Naive thymus-derived CD4-positive, alpha-beta T cell (primary cell): ENCODE measurements around the gene GABRB3. TPM values are rescaled to one million over a fixed set of nuclear protein-coding genes. Genes with fewer than 3 reads are reported as not detected.
A peak's percentile ranks its signal among the peaks of the same experiment; 100 is the strongest.

Experiments
- ATAC-seq: fragments of 150-1000 bp; cut with Tn5 transposase; 2 replicates; pipeline ENCODE4 v1.10.0; 2021; ENCODE audit warnings: mild to moderate bottlenecking, moderate library complexity
- CTCF ChIA-PET: fragments of 350-600 bp; sonication (Branson Sonifier 250); formaldehyde crosslinking; loops from one replicate; lab custom pipeline; 2021; ENCODE audit warnings: antibody characterized with exemption; lab: Charles Lee
- POLR2A ChIA-PET: fragments of 350-600 bp; sonication (Branson Sonifier 250); formaldehyde crosslinking; loops from one replicate; lab custom pipeline; 2021; ENCODE audit warnings: antibody characterized with exemption, inconsistent platforms; lab: Charles Lee
- DNase-seq, 9 donors: peaks; one replicate each; pipeline versions ENCODE4 v3.0.0 to v3.0.0-alpha.2; 2020 to 2022; ENCODE audit warnings: mixed read lengths in 1 of 9
- H3K27ac ChIP-seq: one replicate; pipeline ENCODE4 v1.7.0; 2013; ENCODE audit warnings: mild to moderate bottlenecking, low read depth, low read length, moderate library complexity
- H3K27me3 ChIP-seq, 2 donors: one replicate each; pipeline ENCODE4 v1.7.0; 2013; ENCODE audit warnings: low read length in 2 of 2, mild to moderate bottlenecking in 2 of 2, moderate library complexity in 2 of 2; ENCODE audit not compliant: control insufficient read depth in 2 of 2, insufficient read depth in 2 of 2
- H3K36me3 ChIP-seq, 3 experiments: 1 replicate in 2 of 3; 2 replicates in 1 of 3; pipeline ENCODE4 v1.7.0; 2013; ENCODE audit warnings: low read length in 3 of 3, mild to moderate bottlenecking in 3 of 3, moderate library complexity in 1 of 3; ENCODE audit not compliant: insufficient read depth in 3 of 3, control insufficient read depth in 2 of 3
- H3K4me1 ChIP-seq, 2 donors: one replicate each; pipeline ENCODE4 v1.7.0; 2013; ENCODE audit warnings: low read length in 2 of 2, mild to moderate bottlenecking in 2 of 2, moderate library complexity in 1 of 2; ENCODE audit not compliant: control insufficient read depth in 2 of 2, insufficient read depth in 2 of 2
- H3K4me3 ChIP-seq: 2 replicates; pipeline ENCODE4 v1.7.0; 2013; ENCODE audit warnings: mild to moderate bottlenecking, low read length
- H3K9me3 ChIP-seq, 3 experiments: 1 replicate in 2 of 3; 2 replicates in 1 of 3; pipeline ENCODE4 v1.7.0; 2013; ENCODE audit warnings: low read length in 3 of 3; ENCODE audit not compliant: control insufficient read depth in 2 of 3
- H3K27ac Mint-ChIP-seq, 9 donors: one replicate each; pipeline ENCODE4 v1.8.0; 2020 to 2022; ENCODE audit warnings: mixed read lengths in 9 of 9, mild to moderate bottlenecking in 8 of 9, moderate library complexity in 5 of 9, inconsistent platforms in 2 of 9
- H3K27me3 Mint-ChIP-seq, 5 donors: one replicate each; pipeline ENCODE4 v1.8.0; 2021 to 2022; ENCODE audit warnings: mixed read lengths in 5 of 5, mild to moderate bottlenecking in 1 of 5
- H3K36me3 Mint-ChIP-seq, 5 donors: one replicate each; pipeline ENCODE4 v1.8.0; 2020 to 2022; ENCODE audit warnings: mixed read lengths in 5 of 5, mild to moderate bottlenecking in 3 of 5, inconsistent platforms in 1 of 5
- H3K4me1 Mint-ChIP-seq, 7 donors: one replicate each; pipeline ENCODE4 v1.8.0; 2020 to 2022; ENCODE audit warnings: mixed read lengths in 7 of 7, mild to moderate bottlenecking in 3 of 7, inconsistent platforms in 1 of 7
- H3K4me3 Mint-ChIP-seq, 10 donors: one replicate each; pipeline ENCODE4 v1.8.0; 2020 to 2022; ENCODE audit warnings: mild to moderate bottlenecking in 10 of 10, mixed read lengths in 10 of 10, moderate library complexity in 6 of 10, inconsistent platforms in 2 of 10
- H3K9me3 Mint-ChIP-seq, 11 donors: one replicate each; pipeline ENCODE4 v1.8.0; 2020 to 2022; ENCODE audit warnings: mixed read lengths in 11 of 11, mild to moderate bottlenecking in 4 of 11, inconsistent platforms in 1 of 11, moderate library complexity in 1 of 11
- intact Hi-C, 2 donors: fragments of 100-400 bp; cut with micrococcal nuclease; formaldehyde crosslinking; loops; one replicate each; pipeline ENCODE4 v1.15.1; 2023
- polyA plus RNA-seq, 2 donors: library from polyadenylated mRNA; unstranded; fragments of 300-500 nt; fragmentation: Illumina TruSeq; gene quantifications; one replicate each; pipeline ENCODE4 v1.2.3, GENCODE V29; 2021
- total RNA-seq, 6 experiments: library from RNA in 5 of 6; stranded (reverse) in 5 of 6; gene quantifications; 1 replicate in 5 of 6; 2 replicates in 1 of 6; pipeline ENCODE4 v1.2.3 and lab custom pipeline; 2021 to 2026

Gene GABRB3
- total RNA-seq (under 1 TPM in 1 of 5 experiments, not detected in 4; 0.51 TPM), polyA plus RNA-seq (not detected), total RNA-seq (lab: John Stamatoyannopoulos, UW) (0.67 reads per million)

- ChIA-PET CTCF (no interaction called here), POLR2A (no interaction called here)
- H3K27me3 Mint-ChIP-seq: peaks cover 25 to 57% (median 50%) of the 10 kb centered on the region in 5 donors
- intact Hi-C loops: no loop called here
- peak within 1 kb of the TSS in 7 of 10 donors; percentile 46 to 76 (median 69) for H3K4me3 Mint-ChIP-seq
- Histone ChIP-seq H3K9me3 (no peaks in the 10 kb centered on the region), H3K4me1 (no peaks in the 10 kb centered on the region), H3K36me3 (no peaks in the 10 kb centered on the region), H3K4me3 (no peak within 1 kb of the TSS), H3K27ac (no peak within 1 kb of the TSS), H3K27me3 (no peaks in the 10 kb centered on the region)
- ATAC-seq (no peak), DNase-seq (no peak)
- H3K36me3 Mint-ChIP-seq: peaks cover 0 to 13% (median 2%) of the 10 kb centered on the region in 5 donors
- no peak within 1 kb of the TSS for H3K27ac Mint-ChIP-seq
- H3K9me3 Mint-ChIP-seq: peaks cover 0 to 20% (median 6%) of the 10 kb centered on the region in 11 donors
- peaks cover 0 to 7% (median 4%) of the 10 kb centered on the region in 7 donors for H3K4me1 Mint-ChIP-seq
These were observed at the start of gene GABRB3 for GRCh38 chr15:26772154-26773066. GABRB3 (minus strand) TSS chr15:26773066.

DNA sequence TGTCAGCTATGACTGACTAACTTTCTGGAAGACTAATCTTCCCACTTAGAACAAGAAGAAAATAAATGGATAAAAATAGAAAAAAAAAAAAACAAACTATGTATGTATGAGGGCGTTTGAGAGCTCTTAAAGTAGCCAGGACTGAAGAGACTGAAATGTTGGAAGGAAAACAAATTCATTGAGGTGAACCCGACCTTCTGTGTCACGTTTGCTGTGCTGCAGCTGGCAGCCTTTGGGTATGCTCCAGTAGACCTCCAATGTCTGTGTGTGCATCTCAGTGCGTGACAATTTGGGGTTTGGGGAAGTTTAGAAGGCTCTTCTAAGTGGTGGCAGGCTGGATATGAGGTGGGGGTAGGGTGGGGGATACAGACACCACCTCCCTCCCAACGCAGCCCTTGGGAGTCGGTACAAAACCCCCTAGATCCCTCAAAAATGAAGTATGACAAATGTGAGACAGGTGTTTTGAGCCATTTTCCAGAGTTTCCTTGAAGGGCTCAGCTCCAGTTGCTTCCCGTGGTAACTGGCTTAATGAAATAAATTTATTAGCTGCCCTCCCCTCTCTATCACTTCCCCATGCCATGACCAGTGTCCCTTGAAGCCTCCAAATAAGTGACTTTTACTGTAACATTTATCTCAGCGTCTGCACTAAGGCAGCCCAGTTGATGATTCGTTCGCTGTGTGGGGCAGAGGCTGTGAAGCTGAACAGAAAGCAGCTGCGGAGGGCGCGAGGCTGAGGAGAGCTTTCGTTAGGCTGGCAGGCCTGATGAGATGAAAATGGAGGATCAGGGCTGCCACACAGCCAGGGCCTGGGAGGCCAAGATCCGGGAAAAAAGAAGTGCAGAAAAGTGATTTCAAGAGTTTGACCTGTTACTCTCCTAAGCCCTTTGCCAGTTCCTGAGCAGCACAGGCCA is 34.9 kb upstream of the GABRB3 start:
- no peak overlapping the region for H3K4me3 Mint-ChIP-seq
- H3K36me3 Mint-ChIP-seq: no peaks in the 10 kb centered on the region
- H3K4me1 Mint-ChIP-seq: no peaks in the 10 kb centered on the region
- no peaks in the 10 kb centered on the region for H3K36me3 ChIP-seq
- DNase-seq (no peak), ATAC-seq (no peak)
- no peaks in the 10 kb centered on the region for H3K9me3 ChIP-seq
- intact Hi-C loops: no loop called here
- H3K9me3 Mint-ChIP-seq: peaks cover 0 to 28% (median 7%) of the 10 kb centered on the region in 11 donors
- H3K27ac ChIP-seq: no peak overlapping the region
- CTCF ChIA-PET: no interaction called here
- no peak overlapping the region for H3K27ac Mint-ChIP-seq
- POLR2A ChIA-PET: no interaction called here
- no peak overlapping the region for H3K4me3 ChIP-seq
- H3K4me1 ChIP-seq: no peaks in the 10 kb centered on the region
- H3K27me3 Mint-ChIP-seq: peaks cover 0 to 9% (median 0%) of the 10 kb centered on the region in 5 donors
- no peaks in the 10 kb centered on the region for H3K27me3 ChIP-seq

GRCh38 chr15:26806574-26806973 is 33.7 kb upstream of the GABRB3 start:
- no peaks in the 10 kb centered on the region for H3K36me3 Mint-ChIP-seq
- no peaks in the 10 kb centered on the region for H3K4me1 Mint-ChIP-seq
- ChIA-PET CTCF (no interaction called here), POLR2A (no interaction called here)
- Histone ChIP-seq H3K4me3 (no peak overlapping the region), H3K4me1 (no peaks in the 10 kb centered on the region), H3K36me3 (no peaks in the 10 kb centered on the region), H3K27me3 (no peaks in the 10 kb centered on the region), H3K27ac (no peak overlapping the region), H3K9me3 (no peaks in the 10 kb centered on the region)
- no peak for ATAC-seq
- peaks cover 0 to 9% (median 0%) of the 10 kb centered on the region in 5 donors for H3K27me3 Mint-ChIP-seq
- DNase-seq: no peak
- H3K4me3 Mint-ChIP-seq: no peak overlapping the region
- intact Hi-C loops: no loop called here
- H3K27ac Mint-ChIP-seq: peak overlapping the region in 1 of 9 donors; percentile 23
- peaks cover 0 to 25% (median 7%) of the 10 kb centered on the region in 11 donors for H3K9me3 Mint-ChIP-seq

DNA sequence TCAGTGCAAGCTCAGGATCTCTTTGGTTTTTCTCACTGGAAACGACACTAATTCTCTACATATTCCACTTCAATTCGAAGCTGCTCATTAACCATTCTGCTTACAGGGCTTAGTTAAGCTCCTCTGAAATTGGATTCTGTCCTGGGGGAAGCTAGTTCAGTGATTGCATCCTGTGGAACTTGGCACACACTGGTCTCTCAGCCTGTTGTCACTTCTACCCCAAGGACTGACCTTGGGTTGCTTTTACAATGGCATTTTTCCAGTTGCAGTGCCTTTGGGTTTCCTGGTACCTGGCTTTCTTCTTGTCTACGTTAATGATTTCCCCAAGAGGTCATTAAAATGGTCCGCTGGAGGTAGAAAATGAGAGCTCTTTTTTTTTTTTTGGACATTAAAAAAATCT is 33.3 kb upstream of the GABRB3 start:
- Mint-ChIP-seq H3K9me3 (peaks cover 0 to 20% (median 7%) of the 10 kb centered on the region in 11 donors), H3K36me3 (no peaks in the 10 kb centered on the region), H3K4me3 (no peak overlapping the region), H3K27ac (no peak overlapping the region), H3K27me3 (peaks cover 0 to 9% (median 0%) of the 10 kb centered on the region in 5 donors), H3K4me1 (no peaks in the 10 kb centered on the region)
- Histone ChIP-seq H3K36me3 (no peaks in the 10 kb centered on the region), H3K27me3 (no peaks in the 10 kb centered on the region), H3K4me1 (no peaks in the 10 kb centered on the region), H3K27ac (no peak overlapping the region), H3K4me3 (no peak overlapping the region), H3K9me3 (no peaks in the 10 kb centered on the region)
- no peak for ATAC-seq
- CTCF ChIA-PET: no interaction called here
- intact Hi-C loops: no loop called here
- POLR2A ChIA-PET: no interaction called here
- no peak for DNase-seq

- no peaks in the 10 kb centered on the region for H3K4me1 ChIP-seq
- no peak overlapping the region for H3K4me3 ChIP-seq
- Mint-ChIP-seq H3K36me3 (no peaks in the 10 kb centered on the region), H3K27me3 (peaks cover 0 to 9% (median 0%) of the 10 kb centered on the region in 5 donors), H3K27ac (no peak overlapping the region), H3K9me3 (peaks cover 0 to 15% (median 3%) of the 10 kb centered on the region in 11 donors), H3K4me1 (no peaks in the 10 kb centered on the region), H3K4me3 (no peak overlapping the region)
- DNase-seq: no peak
- H3K9me3 ChIP-seq: no peaks in the 10 kb centered on the region
- ChIA-PET CTCF (no interaction called here), POLR2A (no interaction called here)
- no peaks in the 10 kb centered on the region for H3K36me3 ChIP-seq
- intact Hi-C loops: no loop called here
- H3K27ac ChIP-seq: no peak overlapping the region
- H3K27me3 ChIP-seq: no peaks in the 10 kb centered on the region
- ATAC-seq: no peak
These were observed 32.6 kb upstream of the GABRB3 start for GRCh38 chr15:26805470-26805869.

DNA sequence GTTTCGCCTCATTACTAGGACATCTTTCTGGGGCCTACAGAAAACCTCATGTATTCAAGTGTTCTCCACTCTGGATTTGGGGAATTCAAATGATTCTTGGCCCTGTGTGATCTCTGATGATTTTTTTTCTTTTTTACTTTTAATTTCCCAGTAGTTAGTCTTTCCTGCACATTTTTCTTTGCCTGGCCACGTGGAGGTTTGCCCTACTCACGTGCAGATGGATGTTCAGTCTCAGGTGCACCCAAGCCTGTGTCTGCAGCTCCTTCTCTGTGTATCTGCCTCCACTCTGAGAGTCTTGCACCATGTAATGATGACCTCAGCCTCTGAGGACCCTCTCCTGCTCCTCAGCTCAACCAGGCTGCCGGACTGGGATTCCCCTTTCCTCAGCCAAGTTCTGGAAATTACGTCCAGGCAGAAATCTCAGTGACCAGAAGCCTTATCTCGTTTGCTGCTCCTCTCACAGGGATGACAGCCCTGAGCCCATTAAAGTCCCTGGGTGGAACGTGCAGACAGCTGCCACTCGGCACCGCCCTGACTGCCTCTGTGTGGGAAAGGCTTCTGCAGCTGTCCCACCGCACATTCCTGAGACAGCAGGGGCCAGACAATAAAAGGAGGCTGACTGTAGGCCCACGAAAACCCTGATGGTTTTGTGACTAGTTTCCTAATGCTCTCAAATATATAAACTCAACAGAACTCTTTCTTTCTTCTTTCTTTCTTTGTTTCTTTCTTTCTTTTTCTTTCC is 31.4 kb upstream of the GABRB3 start:
- Histone ChIP-seq H3K27me3 (no peaks in the 10 kb centered on the region), H3K9me3 (no peaks in the 10 kb centered on the region), H3K36me3 (no peaks in the 10 kb centered on the region), H3K4me1 (no peaks in the 10 kb centered on the region), H3K4me3 (no peak overlapping the region), H3K27ac (no peak overlapping the region)
- Mint-ChIP-seq H3K4me3 (no peak overlapping the region), H3K9me3 (peaks cover 0 to 11% (median 3%) of the 10 kb centered on the region in 11 donors), H3K27ac (no peak overlapping the region), H3K36me3 (no peaks in the 10 kb centered on the region), H3K27me3 (peaks cover 0 to 9% (median 0%) of the 10 kb centered on the region in 5 donors), H3K4me1 (no peaks in the 10 kb centered on the region)
- DNase-seq (no peak), ATAC-seq (no peak)
- intact Hi-C loops: no loop called here
- ChIA-PET CTCF (no interaction called here), POLR2A (no interaction called here)
